Measurements from ENCODE around the gene ELMO1.

Gene ELMO1

DNA sequence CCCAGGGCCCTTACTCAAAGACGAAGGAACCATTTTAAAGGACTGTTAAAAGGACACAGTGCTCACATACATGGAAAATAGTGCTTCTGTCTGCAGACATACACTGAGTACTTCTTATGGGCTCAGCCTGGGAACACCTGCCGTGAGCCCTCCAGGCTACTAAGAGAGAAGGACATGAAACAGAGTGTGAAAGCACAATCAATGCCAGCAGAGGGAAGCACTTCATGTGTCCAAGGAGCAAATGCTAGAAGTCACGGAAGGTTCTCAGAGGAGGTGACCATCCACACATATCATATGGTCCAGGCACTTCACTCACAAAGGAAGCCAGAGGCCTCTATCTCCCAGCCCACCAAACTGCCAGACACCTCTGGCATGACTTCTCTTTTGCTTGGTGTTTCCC is 15.5 kb downstream of the ELMO1 start:
- in situ Hi-C loops (cut with MboI; ENCODE audit: low sequenced_read_pairs), result no loop called here

DNA sequence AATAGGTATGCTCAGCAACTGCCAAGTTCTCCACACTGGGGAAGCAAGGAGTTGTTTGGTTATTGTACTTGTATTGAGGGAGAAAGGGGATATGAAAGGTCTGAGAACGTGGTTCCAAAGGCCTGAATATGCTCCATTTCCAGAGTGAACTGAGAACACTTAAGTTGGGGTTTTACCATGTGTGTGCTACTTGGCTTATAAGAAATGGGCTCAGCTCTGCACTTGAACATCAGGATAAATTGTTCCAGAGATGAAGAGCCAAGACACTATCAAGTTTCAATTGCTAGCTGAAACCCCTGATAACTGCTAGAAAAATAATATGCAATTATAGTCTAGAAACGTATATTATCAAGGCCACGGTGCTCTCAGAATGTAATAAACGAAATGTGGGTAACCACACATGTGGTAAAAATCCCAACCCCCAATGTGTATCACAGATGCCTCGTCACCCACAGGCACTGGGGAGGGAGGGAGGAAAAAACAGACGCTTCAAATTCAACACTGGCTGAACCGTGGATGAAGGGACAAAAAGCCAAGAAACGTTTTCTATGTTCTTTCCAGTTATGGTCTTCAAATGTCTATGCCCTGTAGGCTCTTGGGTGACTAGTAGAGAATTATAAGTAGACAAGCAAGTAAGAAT is 16.3 kb downstream of the ELMO1 start:
- in situ Hi-C loops (cut with MboI; ENCODE audit: low sequenced_read_pairs), result no loop called here

DNA sequence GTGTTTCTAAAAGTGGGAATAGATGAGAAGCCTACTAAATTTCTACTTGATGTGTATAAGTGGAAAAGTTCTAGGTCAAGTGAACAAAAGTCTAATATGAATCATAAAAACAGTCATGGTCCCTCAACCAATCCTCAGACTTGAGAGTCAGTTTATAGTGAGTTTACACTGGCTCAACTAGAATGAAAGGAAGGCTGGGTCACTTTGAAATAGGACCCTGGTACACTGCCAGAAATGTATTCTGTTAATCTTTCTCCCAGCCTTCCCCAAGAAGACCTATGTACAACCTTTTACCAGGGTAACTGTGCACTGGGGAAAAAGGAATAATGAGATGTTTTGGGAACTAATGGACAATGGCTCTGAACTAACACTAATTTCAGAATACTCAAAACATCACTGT is 17.3 kb downstream of the ELMO1 start:
- in situ Hi-C loops (cut with MboI; ENCODE audit: low sequenced_read_pairs), result no loop called here

DNA sequence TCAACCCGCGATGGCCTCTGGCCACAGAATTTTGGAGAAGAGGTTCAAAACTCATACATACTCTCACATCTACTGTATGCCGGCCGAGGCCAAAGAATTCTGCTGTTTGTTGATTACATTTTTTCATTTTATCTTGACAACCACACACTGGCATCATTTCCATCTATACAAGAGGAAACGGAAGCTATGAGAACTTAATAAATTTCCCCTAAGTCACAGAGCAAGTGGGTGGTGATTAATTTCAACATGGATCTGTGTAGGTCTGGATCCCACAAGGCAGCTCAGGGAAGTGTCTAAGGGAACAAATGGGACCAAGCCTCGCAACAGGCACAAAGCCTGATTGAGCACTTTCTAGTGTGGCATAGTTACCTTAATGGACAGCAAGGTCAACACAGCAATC is 18.0 kb downstream of the ELMO1 start:
- in situ Hi-C loops (cut with MboI; ENCODE audit: low sequenced_read_pairs), result no loop called here

DNA sequence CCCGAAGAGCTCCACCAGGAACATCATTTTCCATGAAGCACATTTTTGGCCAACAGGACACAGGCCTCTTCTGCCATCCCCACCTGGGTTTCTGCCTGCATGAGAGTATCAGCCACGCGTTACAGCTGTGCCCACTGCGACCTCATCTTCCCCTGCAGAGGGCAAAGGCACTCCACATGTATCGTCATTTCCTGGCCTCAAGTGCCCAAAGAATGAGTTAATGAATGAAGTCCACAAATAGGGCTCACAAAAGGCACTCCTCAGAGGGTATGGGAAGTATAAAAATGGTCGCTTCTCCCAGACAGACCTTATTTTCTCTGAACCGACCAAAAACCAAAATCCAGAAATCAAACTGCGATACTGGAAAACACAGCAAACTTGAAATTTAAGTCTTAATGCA is 18.5 kb downstream of the ELMO1 start:
- in situ Hi-C loops (cut with MboI; ENCODE audit: low sequenced_read_pairs), result no loop called here

DNA sequence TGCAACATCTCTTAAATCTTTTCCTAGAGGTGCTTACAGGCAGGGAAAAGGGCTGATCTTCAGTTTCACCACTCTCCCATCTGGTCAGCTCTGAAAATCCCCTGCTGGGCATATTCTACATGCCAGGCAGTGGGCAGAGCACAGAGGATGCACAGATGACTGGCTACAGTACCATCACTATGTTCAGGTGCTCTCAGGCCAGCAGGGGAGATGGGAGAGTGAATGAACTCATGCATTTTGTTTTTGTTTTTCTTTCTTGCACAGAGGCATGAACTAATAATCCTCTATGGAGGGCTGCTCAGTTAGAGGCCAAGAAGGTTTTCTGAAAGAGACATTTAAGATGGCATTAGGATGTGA is 19.3 kb downstream of the ELMO1 start:
- in situ Hi-C loops (cut with MboI; ENCODE audit: low sequenced_read_pairs), result no loop called here

DNA sequence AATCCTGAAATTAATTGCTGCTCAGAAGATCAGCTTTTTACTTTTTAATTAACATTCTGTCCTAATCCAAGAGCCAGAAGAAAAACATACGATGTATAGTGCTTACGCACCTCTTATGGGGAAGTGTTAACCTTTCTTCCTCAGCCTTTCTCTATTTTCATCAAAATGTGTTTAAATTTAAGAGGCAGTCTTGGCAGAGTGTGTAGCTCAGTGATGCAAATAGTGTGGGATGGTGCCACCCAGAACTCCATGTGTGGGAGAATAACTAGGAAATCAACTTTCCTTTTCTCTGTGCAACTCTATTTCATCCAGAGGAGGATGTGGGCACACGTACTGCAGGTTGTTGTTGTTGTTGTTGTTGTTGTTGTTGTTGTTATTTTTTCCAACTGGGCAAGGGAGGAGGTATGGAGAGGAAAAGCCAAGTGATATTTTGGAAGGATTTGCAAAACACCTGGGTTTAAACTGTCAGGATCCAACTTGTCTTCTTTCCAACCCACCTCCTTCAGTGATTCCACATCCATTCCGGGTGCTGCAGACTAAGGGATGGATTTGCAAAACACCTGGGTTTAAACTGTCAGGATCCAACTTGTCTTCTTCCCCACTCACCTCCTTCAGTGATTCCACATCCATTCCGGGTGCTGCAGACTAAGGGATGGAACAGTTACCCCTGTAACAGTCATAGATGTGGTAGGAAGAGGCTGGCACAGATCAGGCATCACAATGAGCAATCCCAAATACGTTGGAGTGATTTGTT is 19.8 kb downstream of the ELMO1 start:
- in situ Hi-C loops (cut with MboI; ENCODE audit: low sequenced_read_pairs), result no loop called here

DNA sequence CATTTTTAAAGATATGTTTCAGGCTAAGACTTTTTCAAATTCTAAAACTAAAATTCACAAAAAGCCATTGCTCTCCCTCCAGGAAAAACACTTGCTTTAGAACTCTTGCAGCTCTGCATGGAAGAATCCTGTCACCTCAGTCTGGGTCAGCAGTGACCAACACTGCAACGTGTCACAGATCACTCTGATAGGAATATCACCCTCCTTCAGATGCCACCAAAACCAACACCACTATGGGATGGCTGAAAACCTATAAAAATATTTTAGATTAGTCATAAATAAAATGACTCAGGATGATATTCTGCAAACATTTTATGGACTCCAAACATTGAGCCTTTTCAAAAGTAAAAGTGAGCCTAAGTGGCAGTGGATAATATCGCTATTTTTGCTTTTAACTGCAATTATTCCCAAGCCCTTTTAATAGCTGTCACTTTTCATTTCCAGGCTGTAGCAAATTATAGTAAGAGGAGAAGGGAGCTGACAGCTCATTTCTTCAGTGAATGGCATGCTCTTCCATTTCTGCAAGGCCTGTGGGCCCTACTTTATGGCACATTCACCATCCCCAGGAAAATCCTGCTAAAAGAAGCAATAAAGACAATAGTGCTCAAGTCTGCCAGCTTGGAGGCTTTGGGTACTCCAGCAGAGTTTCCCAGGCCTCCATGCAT is 21.3 kb downstream of the ELMO1 start:
- in situ Hi-C loops (cut with MboI; ENCODE audit: low sequenced_read_pairs), result no loop called here

DNA sequence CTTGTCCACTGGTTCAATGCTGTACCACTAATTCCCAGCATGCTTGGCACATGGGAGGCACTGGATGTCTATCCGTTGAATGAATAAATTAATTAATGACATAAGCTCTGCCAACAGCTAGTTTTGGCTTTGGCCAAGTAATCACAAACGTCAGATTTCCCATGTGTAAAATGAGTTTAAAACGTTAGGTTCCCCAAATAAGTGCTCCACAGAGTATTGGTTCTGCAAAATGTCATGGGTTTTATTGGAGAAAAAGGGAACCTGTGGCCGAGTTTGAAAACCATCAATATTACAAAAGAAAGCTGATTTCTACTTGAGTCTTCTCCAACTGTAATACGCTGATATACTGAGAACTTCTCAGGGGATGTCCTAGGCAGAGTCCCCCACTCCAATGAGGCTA is 23.2 kb downstream of the ELMO1 start:
- in situ Hi-C loops (cut with MboI; ENCODE audit: low sequenced_read_pairs), result no loop called here

DNA sequence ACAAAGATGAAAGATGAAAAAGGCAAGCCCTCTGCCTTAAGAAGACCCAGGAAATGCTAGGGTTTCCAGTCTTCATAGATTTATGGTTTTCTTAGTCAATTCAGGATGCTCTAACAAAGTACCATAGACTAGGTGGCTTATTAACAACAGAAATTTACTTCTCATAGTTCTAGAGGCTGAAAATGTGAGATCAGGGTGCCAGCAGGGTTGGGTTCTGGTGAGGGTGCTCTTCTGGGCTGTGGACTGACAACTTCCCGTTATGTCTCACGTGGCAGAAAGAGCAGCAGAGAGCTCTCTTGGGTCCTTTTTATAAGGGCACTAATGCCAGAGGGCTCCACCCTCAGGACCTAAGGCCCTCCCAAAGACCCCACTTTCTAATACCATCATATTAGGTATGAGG is 23.7 kb downstream of the ELMO1 start:
- in situ Hi-C loops (cut with MboI; ENCODE audit: low sequenced_read_pairs), result no loop called here

DNA sequence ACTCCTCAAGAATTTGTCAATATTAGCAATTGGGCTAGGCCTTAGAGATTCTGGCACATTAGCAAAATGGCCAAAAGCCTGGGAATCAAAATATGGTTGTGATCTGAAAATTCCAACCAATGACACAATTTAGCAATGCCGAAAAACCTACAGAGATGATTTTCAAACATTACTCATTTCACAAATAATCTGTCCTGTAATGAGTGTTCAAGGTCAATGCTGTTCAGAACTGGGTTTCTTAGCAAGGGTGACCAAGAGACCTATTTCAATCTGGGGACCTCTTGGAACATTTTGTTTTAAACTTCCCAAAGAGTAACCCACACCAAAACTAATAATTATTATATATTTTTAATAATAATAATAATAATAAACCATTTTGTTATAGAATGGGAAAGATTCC is 24.1 kb downstream of the ELMO1 start:
- in situ Hi-C loops (cut with MboI; ENCODE audit: low sequenced_read_pairs), result no loop called here

DNA sequence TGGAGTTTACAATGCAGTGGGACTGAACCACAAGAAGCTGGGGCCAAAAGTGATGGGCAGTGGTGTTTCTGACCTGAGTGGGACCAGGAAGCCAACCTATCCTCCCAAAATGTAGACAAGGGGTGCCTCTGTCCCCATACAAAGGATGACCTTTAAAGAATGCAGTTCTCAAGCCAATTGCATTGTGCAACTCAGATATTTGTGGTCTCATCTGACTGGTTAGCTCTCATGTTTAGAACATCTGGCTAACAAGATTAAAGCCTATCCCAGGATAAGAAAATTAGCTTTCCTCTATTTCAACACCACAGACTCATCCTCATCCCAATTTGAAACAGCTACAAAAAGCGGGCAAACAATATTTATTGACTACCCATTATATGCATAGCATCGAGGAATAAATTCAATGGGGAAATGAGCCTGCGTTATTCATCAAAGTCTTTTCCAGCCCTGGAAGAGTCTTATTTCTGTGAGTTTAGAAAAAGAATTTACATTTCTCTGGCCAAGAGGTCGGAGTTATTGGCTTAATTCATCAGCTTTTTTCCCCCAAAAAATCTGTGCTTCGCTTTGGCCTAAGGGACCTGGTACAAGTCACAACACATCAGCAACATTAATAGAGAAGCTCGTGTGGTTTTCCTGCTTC is 26.7 kb downstream of the ELMO1 start:
- in situ Hi-C loops (cut with MboI; ENCODE audit: low sequenced_read_pairs), result no loop called here

DNA sequence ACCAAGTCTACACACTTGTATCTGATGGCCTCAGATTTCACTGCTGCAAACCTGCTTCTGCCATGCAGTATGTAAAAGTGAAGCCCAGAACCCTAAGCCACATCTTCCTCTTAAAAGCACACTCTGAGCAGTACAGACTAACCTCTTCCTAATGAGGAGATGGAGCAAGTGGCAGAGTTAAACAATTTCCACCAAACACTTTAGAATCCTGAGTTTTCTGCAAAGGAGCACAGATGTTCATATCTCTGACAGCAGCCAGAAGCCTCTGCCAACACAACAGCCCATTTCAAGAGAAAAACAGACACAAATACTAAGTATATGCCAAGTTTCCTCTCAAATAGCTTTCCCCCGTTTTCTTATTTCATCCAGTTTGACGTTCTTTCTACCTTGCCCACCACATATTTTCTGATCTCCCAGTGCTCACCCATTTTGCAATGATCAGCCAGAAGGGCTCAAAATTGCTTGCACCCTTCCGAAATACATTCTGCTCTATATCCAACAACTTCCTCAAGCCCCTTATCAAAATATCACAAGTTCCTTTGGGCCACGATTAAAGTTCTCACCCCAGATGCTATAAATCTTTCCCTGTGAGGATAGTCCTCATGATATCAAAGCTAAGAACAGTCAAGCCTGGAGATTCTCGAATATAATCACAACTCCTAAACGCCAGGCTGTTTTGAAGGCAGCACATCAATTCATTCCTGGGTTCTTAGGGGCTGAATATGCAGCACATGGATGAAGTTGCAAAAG is 27.5 kb downstream of the ELMO1 start:
- in situ Hi-C loops (cut with MboI; ENCODE audit: low sequenced_read_pairs), result no loop called here

DNA sequence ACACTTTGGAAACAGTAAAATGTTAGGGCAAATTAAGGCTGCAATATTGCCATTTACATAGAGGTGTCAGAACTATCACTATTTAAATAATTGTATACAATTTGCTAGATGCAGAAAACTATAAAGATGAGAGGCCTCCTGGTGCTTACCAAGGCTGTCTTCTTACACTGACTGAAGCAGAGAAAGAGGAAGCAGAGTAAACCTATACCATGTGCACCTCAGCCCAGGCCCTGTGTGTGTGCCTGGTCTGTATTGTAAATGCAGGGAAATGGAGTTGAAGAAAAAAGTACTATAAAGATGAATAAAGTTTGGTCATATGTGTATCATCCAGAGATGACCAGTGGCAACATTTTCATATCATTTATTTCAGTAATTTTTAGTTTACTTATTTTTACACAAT is 29.2 kb downstream of the ELMO1 start:
- in situ Hi-C loops (cut with MboI; ENCODE audit: low sequenced_read_pairs), result no loop called here

DNA sequence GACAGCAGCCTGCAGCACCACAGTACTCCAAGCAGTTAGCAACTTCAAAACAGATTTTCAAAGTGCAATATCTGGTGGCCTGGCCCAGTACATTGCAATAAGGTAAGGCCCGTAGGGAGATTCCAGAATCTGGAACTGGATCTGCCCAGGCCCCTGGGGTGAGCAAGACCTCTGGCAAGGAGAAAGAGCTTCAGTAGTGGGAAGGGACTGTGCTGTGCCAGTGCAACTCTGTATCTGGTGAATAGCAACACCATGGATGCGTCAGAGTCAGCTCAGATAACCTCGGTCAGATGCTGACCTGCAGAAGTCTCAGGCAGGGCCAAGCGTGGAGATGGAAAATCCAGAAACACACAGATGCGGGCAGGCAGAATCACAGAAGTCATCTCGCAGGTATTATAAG is 30.3 kb downstream of the ELMO1 start:
- in situ Hi-C loops (cut with MboI; ENCODE audit: low sequenced_read_pairs), result no loop called here

DNA sequence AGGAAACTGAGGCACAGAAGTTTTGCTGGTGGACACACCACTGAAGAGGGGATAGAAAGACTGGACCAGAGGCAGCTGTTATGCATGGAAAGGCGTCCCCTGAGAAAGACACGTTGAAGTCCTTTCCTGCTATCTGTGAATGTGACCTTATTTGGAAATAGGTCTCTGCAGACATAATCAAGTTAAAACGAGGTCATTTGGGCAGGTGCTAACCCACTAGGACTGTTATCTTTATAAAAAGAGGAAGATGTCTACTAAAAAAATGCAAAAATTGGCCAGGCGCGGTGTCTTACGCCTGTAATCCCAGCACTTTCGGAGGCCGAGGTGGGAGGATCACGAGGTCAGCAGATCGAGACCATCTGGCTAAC is 31.6 kb downstream of the ELMO1 start:
- in situ Hi-C loops (cut with MboI; ENCODE audit: low sequenced_read_pairs), result no loop called here

DNA sequence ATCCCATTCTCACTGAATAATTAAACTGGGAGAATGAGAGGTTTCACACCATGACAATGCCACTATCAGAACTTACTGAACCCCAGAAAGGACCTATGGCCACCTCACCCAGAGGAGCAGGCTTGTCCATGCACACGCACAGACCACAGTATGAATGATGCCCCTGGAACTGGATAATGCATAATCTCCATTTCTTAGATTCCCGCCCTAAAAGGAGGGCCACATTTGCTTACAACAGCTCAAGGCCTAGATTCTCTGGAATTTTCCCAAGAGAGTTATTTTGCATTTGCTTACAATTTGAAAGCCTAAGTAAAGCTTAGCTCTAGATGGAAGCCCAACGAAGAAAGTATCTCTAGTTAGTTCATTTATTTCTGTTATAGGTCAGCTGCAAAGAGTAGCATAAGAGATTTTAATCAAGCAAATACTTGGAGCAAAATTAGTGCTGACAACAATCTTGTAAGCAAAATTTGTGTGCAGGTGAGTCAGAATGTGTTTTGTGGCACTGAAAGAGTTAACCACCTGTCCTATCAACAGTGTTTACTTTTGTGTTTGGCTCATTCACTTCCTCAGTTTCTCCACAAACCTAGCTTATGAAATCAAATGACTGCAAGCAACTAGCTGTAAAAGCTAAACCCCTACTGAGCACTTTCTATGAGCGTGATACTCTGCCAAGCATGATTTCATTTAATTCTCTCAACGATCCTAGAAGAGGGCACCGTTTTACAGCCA is 32.1 kb downstream of the ELMO1 start:
- in situ Hi-C loops (cut with MboI; ENCODE audit: low sequenced_read_pairs), result no loop called here

DNA sequence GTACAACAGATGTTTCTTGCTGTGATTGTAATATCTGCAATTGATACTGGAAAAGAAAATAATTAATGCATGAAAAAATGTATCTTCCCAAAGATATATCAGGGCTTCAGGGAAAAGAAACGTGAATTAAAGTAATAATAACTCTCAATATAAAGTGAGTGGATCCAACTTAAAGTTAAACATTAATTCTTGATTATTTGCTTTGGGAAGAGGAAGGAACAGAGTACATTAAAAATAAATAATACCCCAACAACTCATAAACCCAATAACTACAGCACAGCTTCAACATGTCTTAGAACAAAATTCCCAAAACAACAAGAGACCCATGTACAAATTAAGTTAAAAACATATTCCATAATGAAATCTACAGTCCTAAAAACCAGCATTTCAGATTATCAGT is 33.0 kb downstream of the ELMO1 start:
- in situ Hi-C loops (cut with MboI; ENCODE audit: low sequenced_read_pairs), result no loop called here

DNA sequence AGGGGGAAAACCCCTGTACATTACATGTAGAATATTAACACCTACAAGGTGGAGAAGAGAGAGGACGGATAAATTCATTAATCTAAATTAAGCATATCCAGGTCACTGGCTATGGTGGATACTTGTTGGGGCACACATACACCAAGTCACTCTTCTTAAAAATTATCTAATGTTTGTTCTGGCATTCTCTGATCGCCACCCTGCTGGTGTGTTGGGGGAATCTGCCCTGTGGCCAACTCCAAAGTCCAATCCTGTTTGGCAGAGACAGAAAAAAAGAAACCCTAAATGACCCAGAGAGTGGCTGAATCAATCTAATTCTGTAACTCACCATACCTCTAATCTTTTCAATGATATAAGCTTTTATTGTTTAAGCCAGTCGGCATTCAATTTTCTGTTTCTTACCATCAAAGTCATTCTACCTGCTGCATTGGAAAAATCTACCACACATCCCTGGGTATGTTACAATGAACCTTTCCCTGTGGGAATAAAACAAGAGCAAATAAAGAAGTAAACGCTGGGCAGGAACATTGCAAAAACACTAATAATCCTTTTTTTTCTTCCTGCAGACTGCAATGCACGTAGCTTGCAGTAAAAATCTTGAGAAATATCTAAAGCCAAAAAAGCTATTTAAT is 34.2 kb downstream of the ELMO1 start:
- in situ Hi-C loops (cut with MboI; ENCODE audit: low sequenced_read_pairs), result no loop called here

DNA sequence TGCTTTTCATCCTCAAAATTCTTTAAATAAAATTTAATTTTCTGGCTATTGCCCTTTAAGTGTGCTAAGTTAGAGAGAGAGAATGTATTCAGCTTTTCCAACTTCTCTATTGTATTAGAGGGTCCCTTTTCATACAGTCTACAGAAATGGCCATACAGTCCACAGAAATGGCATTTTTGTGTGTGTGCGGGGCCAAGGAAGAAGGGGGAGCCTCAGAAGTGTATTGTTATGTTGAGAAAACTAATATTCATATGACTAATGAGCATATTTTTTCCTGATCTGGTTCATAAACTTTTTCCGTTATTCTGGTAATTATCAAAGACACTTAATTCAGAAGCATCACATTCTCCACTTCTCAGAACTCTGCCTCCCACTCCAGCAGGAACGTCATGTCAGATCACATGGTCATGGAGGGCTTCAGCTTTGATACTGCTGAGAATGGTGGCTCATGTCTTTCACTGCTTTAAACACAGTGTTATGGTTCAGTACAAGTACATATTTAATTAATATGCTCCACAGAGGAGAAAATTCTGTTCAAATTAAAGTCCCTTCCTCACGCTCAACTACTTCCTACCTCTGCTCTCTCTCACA is 37.1 kb downstream of the ELMO1 start:
- in situ Hi-C loops (cut with MboI; ENCODE audit: low sequenced_read_pairs), result no loop called here

Measured in hTERT RPE-1 (cell line).